IPS DF 4.7 (cell line): ENCODE measurements around the gene ARHGAP32.
"Not testable (repeated sequence)": the region's sequence is repeated elsewhere in the genome, so short reads cannot be mapped to it uniquely, and the experiment has no call there.

Experiments used
- DNase-seq: peaks from one replicate; pipeline ENCODE4 v3.0.0-alpha.2; 2013; ENCODE audit warnings: low spot score; ENCODE audit errors: extremely low read depth

ARHGAP32 gene

DNA sequence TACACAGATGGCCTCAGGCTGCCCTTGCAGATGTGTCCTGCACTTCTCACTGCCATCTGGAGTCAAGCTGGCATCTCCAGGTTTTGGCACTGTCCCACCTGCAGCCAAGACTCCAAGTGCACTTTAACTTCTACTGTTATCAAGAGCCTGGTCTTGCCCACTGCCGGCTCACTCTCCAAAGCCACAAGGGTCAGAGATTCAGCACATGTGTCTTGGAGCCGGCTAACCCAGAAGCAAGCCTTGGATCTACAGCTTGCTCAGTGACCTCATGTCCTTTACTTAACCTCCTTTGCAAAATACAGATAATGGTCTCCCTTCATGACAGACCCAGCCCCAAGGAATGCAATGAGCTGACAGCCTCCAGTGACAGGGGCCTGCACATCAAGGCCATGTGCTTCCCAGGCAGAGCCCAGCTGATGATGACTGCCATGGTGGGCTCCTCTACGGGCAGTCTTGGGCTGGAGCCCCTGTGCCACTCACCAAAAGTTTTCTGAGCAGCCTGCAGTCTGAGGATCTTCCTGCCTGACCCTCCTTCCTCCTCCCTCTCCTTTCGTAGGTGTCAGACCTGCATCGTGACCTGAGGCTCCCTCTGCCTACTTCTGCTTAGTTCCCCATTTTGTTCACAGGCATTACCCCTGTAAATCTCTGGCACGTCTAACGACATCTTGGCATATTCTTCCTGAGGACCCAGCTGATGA lies 258.5 kb downstream of the ARHGAP32 start:
- DNase-seq = no peak

DNA sequence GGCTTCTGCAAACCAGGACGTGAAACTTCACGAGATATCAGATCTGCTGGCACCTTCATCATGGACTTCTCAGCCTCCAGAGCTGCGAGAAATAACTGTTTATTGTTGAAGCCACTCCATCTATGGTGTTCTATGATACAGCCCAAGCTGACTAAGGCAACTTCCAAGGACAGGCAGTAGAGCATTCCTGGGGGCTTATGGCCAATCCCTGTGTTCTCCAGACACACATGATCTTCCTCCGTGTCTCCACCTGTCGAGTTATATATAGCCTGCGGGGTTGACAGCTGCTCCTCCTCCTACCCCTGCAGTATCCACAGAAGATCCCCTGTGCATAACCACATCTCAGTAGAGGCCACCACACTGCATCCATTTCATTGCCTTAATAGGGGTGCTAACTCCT lies 260.5 kb downstream of the ARHGAP32 start:
- DNase-seq = no peak

DNA sequence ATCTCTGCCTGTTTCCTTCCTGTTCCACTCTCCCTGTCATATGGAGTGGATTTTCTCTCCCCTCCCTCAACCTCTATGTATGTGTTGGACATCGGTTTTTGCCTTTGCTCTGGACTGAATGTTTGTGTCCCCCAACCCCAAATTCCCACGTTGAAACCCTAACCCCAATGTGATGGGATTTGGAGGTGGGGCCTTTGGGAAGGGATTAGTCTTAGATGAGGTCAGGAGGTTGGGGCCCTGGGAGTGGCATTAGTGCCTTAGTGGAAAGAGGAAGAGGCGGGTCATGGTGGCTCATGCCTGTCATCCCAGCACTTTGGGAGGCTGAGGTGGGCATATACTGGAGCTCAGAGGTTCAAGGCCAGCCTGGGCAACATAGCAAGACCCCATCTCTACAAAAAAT lies 261.1 kb downstream of the ARHGAP32 start:
- no peak for DNase-seq

GRCh38 chr11:128929991-128930390 lies 262.1 kb downstream of the ARHGAP32 start:
- DNase-seq = no peak

- DNase-seq = no peak
Measured at GRCh38 chr11:128929468-128929867, 262.7 kb downstream of the ARHGAP32 start.

- no peak for DNase-seq
Measured at GRCh38 chr11:128928400-128928799, 263.7 kb downstream of the ARHGAP32 start.

GRCh38 chr11:128927683-128928336 lies 264.3 kb downstream of the ARHGAP32 start:
- no peak for DNase-seq

DNA sequence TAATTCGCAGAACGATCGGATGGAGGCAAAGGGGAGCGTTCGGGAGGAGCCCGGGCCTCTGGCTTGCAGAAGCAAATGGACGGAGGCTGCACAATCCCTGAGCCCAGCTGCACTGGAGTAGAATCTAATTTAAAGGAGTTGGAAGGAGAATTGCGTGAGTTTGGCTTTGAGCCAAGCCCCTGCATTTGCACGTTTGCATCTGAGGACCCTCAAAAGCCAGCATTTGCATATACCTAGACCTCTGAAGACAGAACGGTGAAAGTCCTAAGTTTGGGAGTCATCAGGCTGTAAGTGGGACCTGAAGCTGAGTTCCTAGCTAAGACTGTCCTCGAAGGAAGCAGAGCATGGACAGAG lies 265.0 kb downstream of the ARHGAP32 start:
- DNase-seq = no peak

- no peak for DNase-seq
Measured at GRCh38 chr11:128926437-128927107, 265.6 kb downstream of the ARHGAP32 start.

DNA sequence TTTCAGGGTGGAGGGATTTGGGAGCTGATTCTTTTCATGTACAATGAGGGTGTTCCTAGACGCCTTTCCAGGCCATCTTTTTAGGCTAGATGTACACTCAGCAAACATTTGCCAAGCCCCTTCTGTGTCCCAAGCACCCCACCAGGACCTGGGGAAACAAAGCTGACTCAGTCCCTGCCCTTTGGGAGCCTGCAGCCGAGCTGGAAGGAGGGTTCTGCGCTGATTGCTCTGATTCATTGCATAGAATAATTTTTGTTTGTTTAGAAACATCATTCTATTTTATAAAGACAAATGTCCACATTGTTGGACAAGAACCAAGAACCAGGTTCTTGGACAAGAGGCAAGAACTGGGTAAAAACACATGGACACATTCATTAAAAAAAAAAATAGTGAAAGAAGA lies 266.1 kb downstream of the ARHGAP32 start:
- no peak for DNase-seq

DNA sequence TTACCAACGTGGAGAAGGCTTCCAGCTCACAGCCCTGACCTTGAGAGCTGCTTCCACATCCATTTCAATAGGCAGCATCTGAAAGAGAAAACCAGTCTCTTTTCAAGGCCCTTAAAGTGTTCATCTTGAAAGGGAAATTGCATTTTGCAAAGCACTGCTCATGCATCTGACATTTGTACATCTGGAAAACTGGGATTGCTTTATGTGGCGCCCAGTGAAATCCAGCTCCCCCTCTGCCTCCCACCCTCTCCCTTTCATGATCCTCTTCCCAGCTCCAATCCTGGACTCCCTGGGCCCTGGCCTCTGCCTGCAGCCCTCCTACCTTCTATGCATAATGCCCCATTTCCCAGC lies 266.9 kb downstream of the ARHGAP32 start:
- no peak for DNase-seq

- no peak for DNase-seq
Measured at GRCh38 chr11:128924510-128925249, 267.4 kb downstream of the ARHGAP32 start.

DNA sequence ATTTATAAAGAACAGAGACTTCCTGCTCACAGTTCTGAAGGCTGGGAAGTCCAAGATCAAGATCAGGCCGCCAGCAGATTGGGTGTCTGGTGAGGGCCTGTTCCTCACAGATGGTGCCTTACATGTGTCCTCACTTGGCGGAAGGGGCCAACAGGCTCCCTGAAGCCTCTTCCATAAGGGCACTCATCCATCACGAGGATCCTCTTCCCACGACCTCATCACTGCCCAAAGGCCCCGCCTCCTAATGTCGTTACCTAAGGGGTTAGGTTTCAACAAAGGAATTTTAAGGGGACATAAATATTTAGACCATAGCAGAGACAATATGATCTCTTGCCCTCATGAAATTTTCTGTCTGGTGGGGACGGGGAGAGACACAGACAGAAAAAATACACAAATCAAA lies 268.0 kb downstream of the ARHGAP32 start:
- DNase-seq = no peak

- DNase-seq = no peak
Measured at GRCh38 chr11:128921793-128922192, 270.3 kb downstream of the ARHGAP32 start.

DNA sequence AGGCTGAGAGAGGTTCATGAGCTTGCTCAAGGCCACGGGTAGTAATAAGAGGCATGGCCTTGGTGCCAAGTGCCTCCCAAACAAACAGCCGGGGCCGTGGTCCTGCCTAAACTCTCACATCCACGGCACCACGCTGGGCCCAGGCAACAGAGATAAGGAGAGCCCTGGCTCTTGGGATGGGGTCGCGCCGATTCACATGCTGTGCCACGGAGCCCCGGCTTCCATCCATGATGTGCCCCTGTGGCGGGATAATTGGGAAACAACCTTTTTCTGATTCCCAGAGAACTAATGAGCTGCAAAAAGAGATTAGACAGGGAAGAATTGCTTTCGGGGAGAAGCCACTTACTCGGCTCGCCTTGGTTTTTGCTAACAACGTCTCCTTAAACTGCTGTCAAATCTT lies 271.5 kb downstream of the ARHGAP32 start:
- DNase-seq = no peak

DNA sequence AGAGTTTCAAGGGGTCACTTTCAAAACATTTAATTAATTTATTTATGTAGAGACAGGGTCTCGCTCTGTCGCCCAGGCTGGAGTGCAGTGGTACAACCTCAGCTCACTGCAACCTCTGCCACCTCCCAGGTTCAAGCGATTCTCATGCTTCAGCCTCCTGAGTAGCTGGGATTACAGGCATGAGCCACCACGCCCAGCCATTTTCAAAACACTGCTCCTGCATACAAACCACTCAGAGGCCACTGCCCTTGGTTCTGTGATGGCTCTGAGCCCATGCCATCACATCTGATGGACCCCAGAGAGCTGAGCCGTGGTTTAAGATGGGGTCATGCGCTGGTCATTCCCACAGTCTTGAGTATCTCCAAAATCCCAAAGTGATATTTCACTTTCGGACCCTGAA lies 272.5 kb downstream of the ARHGAP32 start:
- DNase-seq = not testable (repeated sequence)

GRCh38 chr11:128919216-128919615 lies 272.9 kb downstream of the ARHGAP32 start:
- no peak for DNase-seq

GRCh38 chr11:128917144-128917724 lies 274.9 kb downstream of the ARHGAP32 start:
- no peak for DNase-seq

GRCh38 chr11:128916681-128917080 lies 275.4 kb downstream of the ARHGAP32 start:
- DNase-seq = no peak

DNA sequence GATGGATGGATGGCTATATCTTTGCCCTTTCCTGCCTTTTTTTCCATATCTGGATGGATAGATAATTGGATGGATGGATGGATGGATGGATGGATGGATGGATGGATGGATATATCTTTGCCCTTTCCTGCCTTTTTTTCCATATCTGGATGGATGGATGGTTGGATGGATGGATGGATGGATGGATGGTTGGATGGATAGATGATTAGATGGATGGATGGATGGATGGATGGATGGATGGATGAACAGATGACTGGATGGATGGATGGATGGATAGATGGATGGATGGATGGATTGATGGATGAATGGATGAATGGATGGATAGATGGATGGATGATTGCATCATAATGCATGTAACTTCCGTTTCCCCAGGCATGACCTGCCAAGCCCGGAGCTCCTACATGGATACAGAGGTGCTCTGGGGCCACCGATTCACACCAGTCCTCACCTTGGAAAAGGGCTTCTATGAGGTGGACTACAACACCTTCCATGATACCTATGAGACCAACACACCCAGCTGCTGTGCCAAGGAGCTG lies 276.0 kb downstream of the ARHGAP32 start:
- no peak for DNase-seq

- DNase-seq = no peak
Measured at GRCh38 chr11:128915149-128915521, 277.0 kb downstream of the ARHGAP32 start.
